Neural progenitor cell (in vitro differentiated cells): Measurements from ENCODE around the gene SRRM5.

Experiments used
- EZH2 ChIP-seq: fragments of 200-600 bp; sonication (generic); IDR thresholded peaks from 2 replicates; pipeline ENCODE4 v1.6.1; 2017; ENCODE audit warnings: antibody characterized with exemption, mild to moderate bottlenecking, moderate library complexity
- EZH2phosphoT487 ChIP-seq: fragments of 200-600 bp; sonication (generic); IDR thresholded peaks from 2 replicates; pipeline ENCODE4 v1.6.1; 2017; ENCODE audit warnings: antibody characterized with exemption
- TF ChIP-seq, protein P1 (sequence below): fragments of 200-600 bp; sonication (generic); IDR thresholded peaks from 2 replicates; pipeline ENCODE4 v1.5.1; 2017; ENCODE audit warnings: antibody characterized with exemption, mild to moderate bottlenecking

GRCh38 chr19:43609872-43610271 is 2.0 kb upstream of the SRRM5 start:
- TF ChIP-seq EZH2phosphoT487 (no peak), EZH2 (no peak)
- TF ChIP-seq, protein P1, sequence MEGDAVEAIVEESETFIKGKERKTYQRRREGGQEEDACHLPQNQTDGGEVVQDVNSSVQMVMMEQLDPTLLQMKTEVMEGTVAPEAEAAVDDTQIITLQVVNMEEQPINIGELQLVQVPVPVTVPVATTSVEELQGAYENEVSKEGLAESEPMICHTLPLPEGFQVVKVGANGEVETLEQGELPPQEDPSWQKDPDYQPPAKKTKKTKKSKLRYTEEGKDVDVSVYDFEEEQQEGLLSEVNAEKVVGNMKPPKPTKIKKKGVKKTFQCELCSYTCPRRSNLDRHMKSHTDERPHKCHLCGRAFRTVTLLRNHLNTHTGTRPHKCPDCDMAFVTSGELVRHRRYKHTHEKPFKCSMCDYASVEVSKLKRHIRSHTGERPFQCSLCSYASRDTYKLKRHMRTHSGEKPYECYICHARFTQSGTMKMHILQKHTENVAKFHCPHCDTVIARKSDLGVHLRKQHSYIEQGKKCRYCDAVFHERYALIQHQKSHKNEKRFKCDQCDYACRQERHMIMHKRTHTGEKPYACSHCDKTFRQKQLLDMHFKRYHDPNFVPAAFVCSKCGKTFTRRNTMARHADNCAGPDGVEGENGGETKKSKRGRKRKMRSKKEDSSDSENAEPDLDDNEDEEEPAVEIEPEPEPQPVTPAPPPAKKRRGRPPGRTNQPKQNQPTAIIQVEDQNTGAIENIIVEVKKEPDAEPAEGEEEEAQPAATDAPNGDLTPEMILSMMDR = no peak
